RWPE1 (cell line): ENCODE data around the gene PLCG1.

Experiments used
- CTCF ChIA-PET: fragments of 350-600 bp; sonication (Branson Sonifier 250); formaldehyde crosslinking; extraction: SDS; loops from one replicate; lab custom pipeline; 2021; lab: Yijun Ruan, JAX
- POLR2A ChIA-PET: fragments of 400-600 bp; formaldehyde crosslinking; extraction: SDS; loops from one replicate; lab custom pipeline; 2020; ENCODE audit warnings: antibody characterized with exemption; ENCODE audit not compliant: low non-redundant PET; lab: Yijun Ruan, JAX
- DNase-seq: peaks from one replicate; pipeline ENCODE4 v3.0.0; 2012; ENCODE audit warnings: low spot score
- H3K27ac ChIP-seq: fragments of 450-650 bp; 2 replicates; pipeline ENCODE4 v1.5.1; 2017
- CTCF ChIP-seq: fragments of 450-650 bp; conservative IDR thresholded peaks from 2 replicates; pipeline ENCODE4 v1.5.1; 2017; ENCODE audit warnings: low read depth, mild to moderate bottlenecking

The PLCG1 gene

DNA sequence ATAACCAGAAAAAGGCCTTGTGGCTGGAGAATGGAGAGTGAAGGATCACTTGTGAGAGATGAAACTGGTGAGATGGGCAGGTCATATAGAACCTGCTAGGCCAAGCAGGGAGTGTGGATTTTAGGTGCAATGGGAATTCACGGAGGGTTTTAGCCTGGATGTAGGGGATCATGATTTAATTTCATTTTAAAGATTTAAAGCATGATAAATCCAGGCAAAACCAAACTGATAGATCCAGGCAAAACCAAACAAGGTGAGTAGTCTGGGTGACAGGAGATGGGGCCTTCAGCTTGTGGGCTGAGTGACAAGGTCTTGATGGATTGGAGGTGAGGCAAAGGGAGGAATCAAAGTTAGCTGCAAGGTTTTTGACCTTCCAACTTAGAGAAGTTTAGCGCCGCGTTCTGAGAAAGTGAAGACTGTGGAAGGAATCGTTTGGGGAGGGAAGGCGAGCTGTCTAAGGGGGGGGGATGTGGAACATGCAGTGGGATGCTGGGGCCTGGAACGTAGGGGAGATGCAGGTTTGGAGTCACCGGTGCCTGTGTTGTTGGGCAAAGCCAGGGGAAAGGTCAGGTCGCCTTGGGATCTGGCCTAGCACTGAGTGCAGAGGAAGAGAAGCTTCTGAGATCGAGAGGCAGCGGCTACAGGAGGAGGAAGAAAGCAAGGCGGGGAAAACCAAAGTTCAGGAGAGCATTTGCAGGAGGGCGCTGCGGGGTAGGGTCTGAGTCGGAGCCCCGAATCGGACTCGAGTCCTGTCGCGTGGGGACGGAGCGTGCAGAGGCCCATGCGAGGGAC is 1.3 kb upstream of the PLCG1 start:
- POLR2A ChIA-PET, result no interaction called here
- peak; percentile 35 for DNase-seq
- TF ChIP-seq CTCF, result no peak
- H3K27ac ChIP-seq, result peak overlapping the region; percentile 91
- CTCF ChIA-PET, result interaction anchor here (0.5 to 3.7 kb wide), 10 partner anchors 10 to 204 kb away, joined by 3 to 21 read pairs (median 4); partner anchors contain the start of gene LPIN3

DNA sequence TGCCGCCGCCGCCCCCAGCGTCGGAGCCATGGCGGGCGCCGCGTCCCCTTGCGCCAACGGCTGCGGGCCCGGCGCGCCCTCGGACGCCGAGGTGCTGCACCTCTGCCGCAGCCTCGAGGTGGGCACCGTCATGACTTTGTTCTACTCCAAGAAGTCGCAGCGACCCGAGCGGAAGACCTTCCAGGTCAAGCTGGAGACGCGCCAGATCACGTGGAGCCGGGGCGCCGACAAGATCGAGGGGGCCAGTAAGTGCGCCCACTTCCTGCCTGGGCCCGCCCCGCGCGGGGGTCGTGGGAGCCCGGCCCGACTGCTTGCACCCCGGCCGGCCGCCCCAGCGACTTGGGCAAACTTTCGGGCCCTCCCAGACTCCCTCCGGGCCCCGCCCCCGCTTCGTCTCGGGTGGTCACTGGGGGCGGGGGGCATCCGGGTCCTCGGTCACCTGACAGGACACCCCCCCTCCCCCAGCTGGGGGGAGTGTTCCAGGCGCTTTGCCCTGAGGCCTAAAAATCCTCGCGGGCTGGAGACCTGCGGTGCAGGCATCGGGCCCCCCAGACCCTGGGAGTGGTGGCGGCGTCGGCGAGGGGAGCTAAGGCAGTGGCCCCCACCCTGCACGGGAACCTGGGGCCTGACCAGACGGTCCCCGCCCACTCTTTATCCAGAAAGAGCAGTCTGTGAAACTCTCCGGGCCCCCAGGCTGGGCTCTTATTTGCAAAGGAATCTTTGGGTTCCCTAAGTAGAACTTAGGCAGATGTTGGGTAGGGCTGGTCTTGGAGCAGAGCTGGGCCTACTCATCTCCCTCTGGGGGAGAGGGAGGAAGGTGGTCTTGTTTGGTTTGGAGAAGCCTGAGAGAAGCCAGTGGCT is 501 bp downstream of the PLCG1 start:
- ChIA-PET POLR2A (interaction anchor here (0.6 kb wide), 2 partner anchors 52 to 103 kb away, joined by 4 to 9 read pairs; no protein-coding TSS in a partner anchor), CTCF (interaction anchor here (0.6 to 3.7 kb wide), 5 partner anchors 14 to 120 kb away, joined by 3 to 21 read pairs (median 3); no protein-coding TSS in a partner anchor)
- no peak for TF ChIP-seq CTCF
- H3K27ac ChIP-seq, result peak overlapping the region; percentile 91
- peak; percentile 74 for DNase-seq

GRCh38 chr20:41138475-41139226 is 1.3 kb downstream of the PLCG1 start:
- POLR2A ChIA-PET, result interaction anchor here (0.6 kb wide), 2 partner anchors 64 to 102 kb away, joined by 3 to 4 read pairs; no protein-coding TSS in a partner anchor
- H3K27ac ChIP-seq, result peak overlapping the region; percentile 91
- TF ChIP-seq CTCF, result no peak
- CTCF ChIA-PET, result interaction anchor here (0.8 to 1.6 kb wide), 4 partner anchors 13 to 44 kb away, joined by 3 to 5 read pairs (median 3); no protein-coding TSS in a partner anchor
- DNase-seq, result peak; percentile 54

- peak overlapping the region; percentile 91 for H3K27ac ChIP-seq
- no peak for DNase-seq
These were observed 2.1 kb downstream of the PLCG1 start for GRCh38 chr20:41139227-41140093.

More at GRCh38 chr20:41139227-41140093, 2.1 kb downstream of the PLCG1 start:
- no peak for TF ChIP-seq CTCF
- CTCF ChIA-PET, result interaction anchor here (0.6 to 1.2 kb wide), 5 partner anchors 14 to 581 kb away, joined by 3 read pairs; no protein-coding TSS in a partner anchor
- POLR2A ChIA-PET, result no interaction called here
